HEK293 (cell line): Measurements from ENCODE around the gene SIKE1.

Source experiments
- CTCF ChIA-PET: fragments of 350-600 bp; formaldehyde crosslinking; extraction: SDS; loops from one replicate; lab custom pipeline; 2021; ENCODE audit warnings: antibody characterized with exemption; lab: Yijun Ruan, JAX
- POLR2A ChIA-PET: fragments of 300-600 bp; formaldehyde crosslinking; extraction: SDS; loops from one replicate; lab custom pipeline; 2020; ENCODE audit warnings: antibody characterized with exemption, inconsistent platforms; lab: Yijun Ruan, JAX
- H3K27ac ChIP-seq: fragments of 200-500 bp; sonication (Bioruptor generic); 2 replicates; pipeline ENCODE4 v1.5.1; 2014; ENCODE audit warnings: low read depth, low read length, control low read depth, inconsistent platforms; ENCODE audit errors: extremely low read depth
- H3K36me3 ChIP-seq, 2 experiments: fragments of 200-500 bp in 1 of 2; sonication (Bioruptor generic) in 1 of 2; 1 replicate in 1 of 2; 2 replicates in 1 of 2; pipeline ENCODE4 v1.5.1; 2014 to 2017; ENCODE audit warnings: inconsistent platforms in 2 of 2, low read length in 2 of 2; ENCODE audit not compliant: control insufficient read depth in 2 of 2, insufficient read depth in 1 of 2
- H3K4me1 ChIP-seq: fragments of 200-500 bp; sonication (Bioruptor generic); 2 replicates; pipeline ENCODE4 v1.5.1; 2014; ENCODE audit warnings: mild to moderate bottlenecking, low read length, inconsistent platforms; ENCODE audit not compliant: control insufficient read depth, insufficient read depth
- H3K4me3 ChIP-seq: 2 replicates; pipeline ENCODE4 v1.5.1; 2011; ENCODE audit warnings: low read depth, mild to moderate bottlenecking, control low read depth, low read length, moderate library complexity
- H3K9me3 ChIP-seq: fragments of 200-500 bp; sonication (Bioruptor generic); 2 replicates; pipeline ENCODE4 v1.5.1; 2014; ENCODE audit warnings: low read depth, low read length, inconsistent platforms; ENCODE audit not compliant: control insufficient read depth, insufficient read depth
- CTCF ChIP-seq: fragments of 450-650 bp; formaldehyde crosslinking; IDR thresholded peaks from 2 replicates; pipeline ENCODE4 v1.5.1; 2016; ENCODE audit warnings: missing biosample characterization, missing genetic modification characterization
- GFI1B ChIP-seq: fragments of 450-650 bp; formaldehyde crosslinking; IDR thresholded peaks from 2 replicates; pipeline ENCODE4 v1.5.1; 2016; ENCODE audit warnings: missing biosample characterization, missing genetic modification characterization
- GLIS1 ChIP-seq: fragments of 450-650 bp; formaldehyde crosslinking; IDR thresholded peaks from 2 replicates; pipeline ENCODE4 v1.5.1; 2016; ENCODE audit warnings: missing biosample characterization, missing genetic modification characterization
- HOXC10 ChIP-seq: sonication (generic); formaldehyde crosslinking; IDR thresholded peaks from 2 replicates; pipeline ENCODE4 v1.8.1; 2023; ENCODE audit warnings: mild to moderate bottlenecking, missing genetic modification reagents
- KLF16 ChIP-seq: fragments of 450-650 bp; formaldehyde crosslinking; IDR thresholded peaks from 2 replicates; pipeline ENCODE4 v1.5.1; 2017; ENCODE audit warnings: missing biosample characterization, missing genetic modification characterization
- KLF7 ChIP-seq: fragments of 450-650 bp; formaldehyde crosslinking; IDR thresholded peaks from 2 replicates; pipeline ENCODE4 v1.5.1; 2016; ENCODE audit warnings: missing biosample characterization, missing genetic modification characterization, borderline replicate concordance
- OSR2 ChIP-seq: fragments of 450-650 bp; formaldehyde crosslinking; IDR thresholded peaks from 2 replicates; pipeline ENCODE4 v1.5.1; 2016; ENCODE audit warnings: missing biosample characterization, missing genetic modification characterization
- OVOL3 ChIP-seq: fragments of 450-650 bp; formaldehyde crosslinking; IDR thresholded peaks from 2 replicates; pipeline ENCODE4 v1.5.1; 2016; ENCODE audit warnings: missing biosample characterization, missing genetic modification characterization
- PRDM6 ChIP-seq: fragments of 450-650 bp; formaldehyde crosslinking; IDR thresholded peaks from 2 replicates; pipeline ENCODE4 v1.5.1; 2017; ENCODE audit warnings: missing biosample characterization, missing genetic modification characterization
- SP3 ChIP-seq: fragments of 450-650 bp; formaldehyde crosslinking; IDR thresholded peaks from 2 replicates; pipeline ENCODE4 v1.5.1; 2016; ENCODE audit warnings: missing biosample characterization, missing genetic modification characterization
- SP7 ChIP-seq: fragments of 450-650 bp; formaldehyde crosslinking; IDR thresholded peaks from 2 replicates; pipeline ENCODE4 v1.5.1; 2016; ENCODE audit warnings: missing biosample characterization, missing genetic modification characterization
- TSHZ1 ChIP-seq: fragments of 450-650 bp; formaldehyde crosslinking; IDR thresholded peaks from 2 replicates; pipeline ENCODE4 v1.5.1; 2016; ENCODE audit warnings: missing biosample characterization, missing genetic modification characterization, borderline replicate concordance
- ZBTB17 ChIP-seq: fragments of 450-650 bp; formaldehyde crosslinking; IDR thresholded peaks from 2 replicates; pipeline ENCODE4 v1.5.1; 2016; ENCODE audit warnings: missing biosample characterization, missing genetic modification characterization
- ZBTB6 ChIP-seq: fragments of 450-650 bp; formaldehyde crosslinking; IDR thresholded peaks from 2 replicates; pipeline ENCODE4 v1.5.1; 2017; ENCODE audit warnings: missing biosample characterization, missing genetic modification characterization
- ZFP37 ChIP-seq: fragments of 450-650 bp; formaldehyde crosslinking; IDR thresholded peaks from 2 replicates; pipeline ENCODE4 v1.5.1; 2016; ENCODE audit warnings: missing biosample characterization, missing genetic modification characterization
- ZFP69B ChIP-seq: fragments of 450-650 bp; formaldehyde crosslinking; IDR thresholded peaks from 2 replicates; pipeline ENCODE4 v1.5.1; 2016; ENCODE audit warnings: missing biosample characterization, missing genetic modification characterization
- ZNF114 ChIP-seq: fragments of 450-650 bp; formaldehyde crosslinking; IDR thresholded peaks from 2 replicates; pipeline ENCODE4 v1.5.0; 2017; ENCODE audit warnings: missing biosample characterization, missing genetic modification characterization
- ZNF155 ChIP-seq: fragments of 450-650 bp; formaldehyde crosslinking; IDR thresholded peaks from 2 replicates; pipeline ENCODE4 v1.5.1; 2016; ENCODE audit warnings: missing biosample characterization, missing genetic modification characterization
- ZNF221 ChIP-seq: fragments of 450-650 bp; formaldehyde crosslinking; IDR thresholded peaks from 2 replicates; pipeline ENCODE4 v1.5.1; 2017; ENCODE audit warnings: missing biosample characterization, missing genetic modification characterization, borderline replicate concordance
- ZNF335 ChIP-seq: fragments of 450-650 bp; formaldehyde crosslinking; conservative IDR thresholded peaks from 2 replicates; pipeline ENCODE4 v1.5.1; 2016; ENCODE audit warnings: missing biosample characterization, missing genetic modification characterization
- ZNF354C ChIP-seq: fragments of 450-650 bp; formaldehyde crosslinking; IDR thresholded peaks from 2 replicates; pipeline ENCODE4 v1.5.1; 2016; ENCODE audit warnings: missing biosample characterization, missing genetic modification characterization, low read depth, borderline replicate concordance
- ZNF548 ChIP-seq: fragments of 450-650 bp; formaldehyde crosslinking; IDR thresholded peaks from 2 replicates; pipeline ENCODE4 v1.5.1; 2016; ENCODE audit warnings: missing biosample characterization, missing genetic modification characterization
- ZNF585B ChIP-seq: fragments of 450-650 bp; formaldehyde crosslinking; IDR thresholded peaks from 2 replicates; pipeline ENCODE4 v1.5.1; 2016; ENCODE audit warnings: missing biosample characterization, missing genetic modification characterization
- ZNF621 ChIP-seq: fragments of 450-650 bp; formaldehyde crosslinking; IDR thresholded peaks from 2 replicates; pipeline ENCODE4 v1.5.1; 2017; ENCODE audit warnings: missing biosample characterization, missing genetic modification characterization
- ZNF707 ChIP-seq: fragments of 450-650 bp; formaldehyde crosslinking; IDR thresholded peaks from 2 replicates; pipeline ENCODE4 v1.5.1; 2016; ENCODE audit warnings: missing biosample characterization, missing genetic modification characterization

SIKE1 gene

GRCh38 chr1:114725230-114725629 lies 55.3 kb downstream of the SIKE1 start:
- POLR2A ChIA-PET, result no interaction called here
- H3K36me3 ChIP-seq, result peaks cover 76 to 100% of the 10 kb centered on the region in 2 experiments
- H3K9me3 ChIP-seq, result no peaks in the 10 kb centered on the region
- no peak overlapping the region for H3K4me3 ChIP-seq
- TF ChIP-seq CTCF, result no peak
- no peak for TF ChIP-seq OSR2 (tag by site-specific recombination)
- TF ChIP-seq GFI1B (tag by site-specific recombination), result no peak
- no peak overlapping the region for H3K27ac ChIP-seq
- CTCF ChIA-PET, result no interaction called here
- no peaks in the 10 kb centered on the region for H3K4me1 ChIP-seq

GRCh38 chr1:114723915-114724314 lies 56.6 kb downstream of the SIKE1 start:
- Histone ChIP-seq H3K4me1 (no peaks in the 10 kb centered on the region), H3K27ac (no peak overlapping the region), H3K36me3 (peaks cover 70 to 100% of the 10 kb centered on the region in 2 experiments), H3K9me3 (no peaks in the 10 kb centered on the region), H3K4me3 (no peak overlapping the region)
- POLR2A ChIA-PET, result no interaction called here
- TF ChIP-seq SP3, result no peak
- TF ChIP-seq HOXC10 (CRISPR knock-in tag), result no peak
- TF ChIP-seq ZBTB17 (tag by site-specific recombination), result no peak
- no peak for TF ChIP-seq ZNF155 (tag by site-specific recombination)
- no peak for TF ChIP-seq KLF7 (tag by site-specific recombination)
- CTCF ChIA-PET, result interaction anchor here (1.1 kb wide), 1 partner anchor 377 kb away, joined by 4 read pairs; no protein-coding TSS in a partner anchor

DNA sequence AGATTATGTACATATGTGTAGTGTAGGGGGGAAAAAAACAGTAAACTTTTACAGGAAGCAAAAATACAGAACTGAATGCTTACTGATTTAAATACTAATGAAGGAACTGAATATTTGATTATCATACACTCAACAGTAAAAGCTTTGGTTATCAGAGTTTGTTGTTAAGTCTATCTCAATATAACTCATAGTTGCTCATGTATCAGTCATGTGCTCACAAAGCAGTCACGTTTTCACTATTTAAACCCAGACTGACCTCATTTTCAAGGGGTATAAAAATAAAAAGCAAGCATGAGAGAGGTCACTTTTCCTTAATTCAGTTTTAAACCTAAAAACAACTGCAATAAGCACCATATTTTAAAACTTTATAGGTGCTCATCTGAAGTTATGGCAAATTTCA lies 57.0 kb downstream of the SIKE1 start:
- CTCF ChIA-PET, result interaction anchor here (1.1 kb wide), 1 partner anchor 377 kb away, joined by 4 read pairs; no protein-coding TSS in a partner anchor
- no peaks in the 10 kb centered on the region for H3K4me1 ChIP-seq
- no peak for TF ChIP-seq ZFP69B
- no peak for TF ChIP-seq OVOL3 (tag by site-specific recombination)
- no peak for TF ChIP-seq ZNF707 (tag by site-specific recombination)
- TF ChIP-seq ZNF585B (tag by site-specific recombination), result no peak
- no peak for TF ChIP-seq ZNF335 (tag by site-specific recombination)
- no peak for TF ChIP-seq ZNF354C (tag by site-specific recombination)
- no peak for TF ChIP-seq ZNF548 (tag by site-specific recombination)
- TF ChIP-seq ZFP37, result no peak
- no peak for TF ChIP-seq ZNF221 (tag by site-specific recombination)
- TF ChIP-seq GLIS1, result no peak
- no peak for TF ChIP-seq TSHZ1
- no peak for TF ChIP-seq SP3
- no peak for TF ChIP-seq ZNF621 (tag by site-specific recombination)
- no peak for TF ChIP-seq PRDM6 (tag by site-specific recombination)
- TF ChIP-seq KLF16 (tag by site-specific recombination), result no peak
- TF ChIP-seq ZNF114 (tag by site-specific recombination), result no peak
- TF ChIP-seq ZBTB6 (tag by site-specific recombination), result no peak
- TF ChIP-seq SP7 (tag by site-specific recombination), result no peak
- TF ChIP-seq, all 188 proteins: peak for 0
- Histone ChIP-seq H3K4me3 (no peak overlapping the region), H3K36me3 (peaks cover 72 to 100% of the 10 kb centered on the region in 2 experiments), H3K9me3 (no peaks in the 10 kb centered on the region), H3K27ac (no peak overlapping the region)
- POLR2A ChIA-PET, result no interaction called here
